Measurements from ENCODE around the gene PTGES2. TPM values are rescaled to one million over a fixed set of nuclear protein-coding genes. Genes with fewer than 3 reads are reported as not detected.
"Not testable (repeated sequence)": the region's sequence is repeated elsewhere in the genome, so short reads cannot be mapped to it uniquely, and the experiment has no call there.

The PTGES2 gene
- total and polyA plus RNA-seq, 9 of the 15 experiments (the other 6 are each of a cell fraction or from before 2014, with no cell fraction given), result 2.4 to 196 (median 90.1) TPM

GRCh38 chr9:128072144-128073021, 55.1 kb downstream of the PTGES2 start (continued):
- TF ChIP-seq NFIX (CRISPR knock-in tag; IDR thresholded peaks at IDR 0.05; ENCODE audit: low read depth) (peak; percentile 78), ELF4 (CRISPR knock-in tag; IDR thresholded peaks at IDR 0.05) (no peak), ZNF644 (tag; IDR thresholded peaks at IDR 0.05; ENCODE audit: low read depth) (peak; percentile 71; the same call in 1 of the 2 replicates), ZNF395 (CRISPR knock-in tag; IDR thresholded peaks at IDR 0.05) (0 out of 2 replicates have a peak, but pooled peaks have one; percentile 28), CXXC5 (CRISPR knock-in tag; IDR thresholded peaks at IDR 0.05) (peak; percentile 56)

- H4K20me1 ChIP-seq (replicated peaks; ENCODE audit: control insufficient read depth, insufficient read depth, low read length), result peaks cover 11% of the 10 kb centered on the region; the same call in 1 of the 2 replicates
- DNase-seq (ENCODE audit: extremely low read depth in 1 of 4, low spot score in 3 of 4); H3K27me3 ChIP-seq (ENCODE audit: control insufficient read depth in 2 of 2, insufficient read depth in 2 of 2, low read length in 2 of 2); ATAC-seq; intact Hi-C loops (cut with micrococcal nuclease); H3K4me3 ChIP-seq; H2AFZ ChIP-seq (ENCODE audit: low read depth, low read length); BruUV-seq (replicated peaks); H3K9me1 ChIP-seq (ENCODE audit: control insufficient read depth, insufficient read depth, low read length); H3K9me3 ChIP-seq (replicated peaks; ENCODE audit: control insufficient read depth, insufficient read depth, low read depth, low read length); in situ Hi-C loops (cut with MboI); FAIRE-seq: not testable (repeated sequence)
- peaks cover 24 to 28% of the 10 kb centered on the region in 2 experiments for H3K4me1 ChIP-seq (replicated peaks in 1 of 2; ENCODE audit: control insufficient read depth in 2 of 2, insufficient read depth in 2 of 2, low read length in 2 of 2)
- ChIA-PET CTCF (ENCODE audit: low intra/inter-chr PET ratio) (interaction anchor here (1.0 kb wide), 1 partner anchor 46 kb away, joined by 3 read pairs; no protein-coding TSS in a partner anchor), POLR2A (interaction anchor here (1.0 to 2.5 kb wide), 2 partner anchors 11 to 17 kb away, joined by 3 to 8 read pairs; no protein-coding TSS in a partner anchor)
- H3K4me2 ChIP-seq (ENCODE audit: insufficient read depth, low read length), result peak overlapping the region; percentile 60; the same call in 1 of the 2 replicates
- peaks cover 87% of the 10 kb centered on the region for H3K79me2 ChIP-seq (ENCODE audit: control insufficient read depth, insufficient read depth, low read length)
- WGBS (ENCODE audit: insufficient coverage, low coverage, missing lambda C conversion rate), result 62% methylated on average over 12 of the region's 12 CpGs
- peaks cover 33% of the 10 kb centered on the region; the same call in 2 of the 3 replicates for H3K36me3 ChIP-seq (ENCODE audit: control insufficient read depth, insufficient read depth, low read length)
- TF ChIP-seq RBBP5 (IDR thresholded peaks at IDR 0.05; ENCODE audit: borderline replicate concordance, insufficient read depth, low read length, poor library complexity, severe bottlenecking), result peak; percentile 14
- TF ChIP-seq ZFX (CRISPR knock-in tag; IDR thresholded peaks at IDR 0.05), result 0 out of 2 replicates have a peak, but pooled peaks have one; percentile 9
- TF ChIP-seq MLLT1 (IDR thresholded peaks at IDR 0.05), result 0 out of 4 replicates have a peak, but pooled peaks of 1 of the 2 experiments have one; percentile 53
- H3K27ac ChIP-seq (ENCODE audit: extremely low read depth, low read depth, low read length), result peak overlapping the region; percentile 59; the same call in 1 of the 3 replicates
- peak overlapping the region in 1 of 2 experiments; percentile 40; a peak in 1 of 4 replicates for H3K9ac ChIP-seq (ENCODE audit: insufficient read depth in 1 of 2, low read depth in 2 of 2, low read length in 2 of 2)
Observed at GRCh38 chr9:128071475-128071874, 56.1 kb downstream of the PTGES2 start.
